ENCODE results near the gene C1QC. TPM values are rescaled to one million over a fixed set of nuclear protein-coding genes. Genes with fewer than 3 reads are reported as not detected.
"Not testable (repeated sequence)": the region's sequence is repeated elsewhere in the genome, so short reads cannot be mapped to it uniquely, and the experiment has no call there.

The C1QC gene
- total RNA-seq, 1 donor from 2014 or later = not detected

DNA sequence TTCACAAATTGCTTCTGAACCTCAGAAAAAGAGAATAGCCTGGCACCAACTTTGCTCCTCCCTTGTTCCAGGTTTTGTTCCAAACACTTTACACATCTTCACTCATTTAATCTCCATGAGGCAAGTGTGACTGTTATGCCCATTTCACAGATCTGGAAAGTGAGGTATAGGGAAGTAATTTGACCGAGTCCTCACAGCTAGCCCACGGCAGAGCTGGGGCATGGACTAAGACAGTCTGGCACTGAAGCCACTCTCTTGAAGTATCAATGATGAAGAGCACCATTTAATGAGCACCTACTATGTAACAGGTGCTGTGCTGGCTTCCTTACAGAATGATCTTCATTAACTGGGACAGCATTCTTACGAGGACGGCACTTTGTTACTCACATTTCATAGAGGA lies 28.6 kb downstream of the C1QC start:
- Mint-ChIP-seq H3K27me3 (ENCODE audit: unreplicated experiment) (peaks cover 72% of the 10 kb centered on the region), H3K27ac (ENCODE audit: unreplicated experiment) (no peak overlapping the region), H3K4me1 (ENCODE audit: unreplicated experiment) (peaks cover 2% of the 10 kb centered on the region), H3K9me3 (ENCODE audit: unreplicated experiment) (no peaks in the 10 kb centered on the region), H3K36me3 (ENCODE audit: unreplicated experiment) (no peaks in the 10 kb centered on the region), H3K4me3 (ENCODE audit: unreplicated experiment) (no peak overlapping the region)
- DNase-seq (ENCODE audit: extremely low spot score, unreplicated experiment) = no peak
- TF ChIP-seq, protein P1, sequence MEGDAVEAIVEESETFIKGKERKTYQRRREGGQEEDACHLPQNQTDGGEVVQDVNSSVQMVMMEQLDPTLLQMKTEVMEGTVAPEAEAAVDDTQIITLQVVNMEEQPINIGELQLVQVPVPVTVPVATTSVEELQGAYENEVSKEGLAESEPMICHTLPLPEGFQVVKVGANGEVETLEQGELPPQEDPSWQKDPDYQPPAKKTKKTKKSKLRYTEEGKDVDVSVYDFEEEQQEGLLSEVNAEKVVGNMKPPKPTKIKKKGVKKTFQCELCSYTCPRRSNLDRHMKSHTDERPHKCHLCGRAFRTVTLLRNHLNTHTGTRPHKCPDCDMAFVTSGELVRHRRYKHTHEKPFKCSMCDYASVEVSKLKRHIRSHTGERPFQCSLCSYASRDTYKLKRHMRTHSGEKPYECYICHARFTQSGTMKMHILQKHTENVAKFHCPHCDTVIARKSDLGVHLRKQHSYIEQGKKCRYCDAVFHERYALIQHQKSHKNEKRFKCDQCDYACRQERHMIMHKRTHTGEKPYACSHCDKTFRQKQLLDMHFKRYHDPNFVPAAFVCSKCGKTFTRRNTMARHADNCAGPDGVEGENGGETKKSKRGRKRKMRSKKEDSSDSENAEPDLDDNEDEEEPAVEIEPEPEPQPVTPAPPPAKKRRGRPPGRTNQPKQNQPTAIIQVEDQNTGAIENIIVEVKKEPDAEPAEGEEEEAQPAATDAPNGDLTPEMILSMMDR (IDR thresholded peaks at IDR 0.05) = no peak

DNA sequence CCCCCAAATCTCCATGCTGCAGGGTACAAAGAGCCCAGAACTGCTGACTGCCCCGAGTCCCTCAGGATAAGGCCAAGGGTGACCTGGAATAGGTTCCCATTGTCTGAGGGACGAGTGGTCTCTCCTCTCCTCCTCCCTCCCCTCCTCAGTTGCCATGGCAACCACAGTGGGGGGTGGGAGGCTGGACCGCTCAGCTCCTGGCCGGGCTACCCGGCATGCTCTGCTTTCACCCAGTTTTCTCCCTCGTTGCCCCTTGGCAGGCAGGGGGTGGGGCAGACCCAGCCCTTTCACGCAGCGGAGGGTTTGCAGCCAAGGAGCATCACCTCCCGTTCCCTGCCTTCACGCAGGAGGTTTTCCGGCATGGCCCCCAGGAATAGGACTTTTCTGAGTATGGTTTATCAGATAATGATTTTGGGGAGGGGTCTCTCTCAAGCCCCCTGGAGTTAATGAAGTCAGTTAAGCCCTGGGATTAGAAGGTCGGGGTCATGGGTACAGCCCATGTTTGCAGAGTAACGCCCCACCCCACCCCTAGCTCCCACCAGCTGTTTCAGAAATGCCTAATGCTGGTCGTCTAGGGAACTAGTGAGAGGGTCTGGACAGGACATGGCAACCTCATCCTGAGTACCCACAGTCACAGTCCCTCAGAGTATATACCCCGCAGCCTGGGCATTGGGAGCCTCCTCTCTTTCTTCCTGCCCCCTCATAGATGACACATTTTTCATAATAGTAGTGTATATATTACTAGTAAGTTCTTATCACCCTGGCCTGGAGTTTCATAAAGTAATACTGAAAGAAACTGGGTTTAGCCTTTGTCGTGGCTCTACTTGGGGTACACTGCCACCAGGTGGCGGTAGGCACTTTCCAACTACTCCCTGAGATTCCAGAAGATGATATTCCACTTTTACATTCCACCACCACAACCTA lies 30.3 kb downstream of the C1QC start:
- H3K9me3 Mint-ChIP-seq (ENCODE audit: unreplicated experiment) = no peaks in the 10 kb centered on the region

DNA sequence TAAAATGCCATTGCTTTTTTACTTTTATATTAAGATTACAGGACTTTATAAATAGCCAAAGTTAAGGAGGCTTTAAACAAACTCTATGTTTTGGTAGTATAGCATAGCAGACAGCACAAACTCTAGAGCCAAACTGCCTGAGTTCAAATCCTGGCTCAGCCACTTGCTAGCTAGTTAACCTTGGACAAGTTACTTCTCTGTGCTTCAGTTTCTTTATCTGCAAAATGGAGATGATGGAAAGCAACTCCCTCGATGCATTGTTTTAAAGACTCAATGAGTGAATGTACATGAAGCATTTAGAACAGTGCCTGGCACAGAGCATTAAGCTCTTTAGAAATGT lies 30.9 kb downstream of the C1QC start:
- H3K27ac Mint-ChIP-seq (ENCODE audit: unreplicated experiment) = no peak overlapping the region
- H3K27me3 Mint-ChIP-seq (ENCODE audit: unreplicated experiment) = peaks cover 50% of the 10 kb centered on the region
- no peaks in the 10 kb centered on the region for H3K36me3 Mint-ChIP-seq (ENCODE audit: unreplicated experiment)
- no peak for DNase-seq (ENCODE audit: extremely low spot score, unreplicated experiment)
- H3K4me3 Mint-ChIP-seq (ENCODE audit: unreplicated experiment) = no peak overlapping the region
- no peaks in the 10 kb centered on the region for H3K9me3 Mint-ChIP-seq (ENCODE audit: unreplicated experiment)
- TF ChIP-seq, protein P1 (IDR thresholded peaks at IDR 0.05) = no peak
- H3K4me1 Mint-ChIP-seq (ENCODE audit: unreplicated experiment) = peaks cover 2% of the 10 kb centered on the region

More for the DNA sequence above, 30.3 kb downstream of the C1QC start:
- H3K27me3 Mint-ChIP-seq (ENCODE audit: unreplicated experiment) = peaks cover 55% of the 10 kb centered on the region
- H3K4me1 Mint-ChIP-seq (ENCODE audit: unreplicated experiment) = peaks cover 2% of the 10 kb centered on the region
- H3K36me3 Mint-ChIP-seq (ENCODE audit: unreplicated experiment) = no peaks in the 10 kb centered on the region
- no peak overlapping the region for H3K27ac Mint-ChIP-seq (ENCODE audit: unreplicated experiment)
- TF ChIP-seq, protein P1 (IDR thresholded peaks at IDR 0.05) = peak; percentile 89
- no peak overlapping the region for H3K4me3 Mint-ChIP-seq (ENCODE audit: unreplicated experiment)
- DNase-seq (ENCODE audit: extremely low spot score, unreplicated experiment) = no peak

DNA sequence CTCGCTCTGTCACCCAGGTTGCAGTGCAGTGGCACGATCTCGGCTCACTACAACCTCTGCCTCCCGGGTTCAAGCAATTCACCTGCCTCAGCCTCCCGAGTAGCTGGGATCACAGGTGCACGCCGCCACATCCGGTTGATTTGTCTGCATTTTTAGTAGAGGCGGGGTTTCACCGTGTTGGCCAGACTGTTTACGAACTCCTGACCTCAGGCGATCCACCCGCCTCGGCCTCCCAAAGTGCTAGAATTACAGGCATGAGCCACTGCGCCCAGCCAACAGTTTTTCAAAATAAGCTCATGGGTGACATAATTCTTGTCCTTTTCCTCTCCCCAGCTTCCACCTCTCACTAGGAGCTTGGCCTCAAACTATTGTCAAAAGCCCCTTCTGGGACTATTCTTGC lies 32.7 kb downstream of the C1QC start:
- H3K27ac Mint-ChIP-seq (ENCODE audit: unreplicated experiment); H3K4me3 Mint-ChIP-seq (ENCODE audit: unreplicated experiment); H3K4me1 Mint-ChIP-seq (ENCODE audit: unreplicated experiment); DNase-seq (ENCODE audit: extremely low spot score, unreplicated experiment); H3K9me3 Mint-ChIP-seq (ENCODE audit: unreplicated experiment); H3K36me3 Mint-ChIP-seq (ENCODE audit: unreplicated experiment): not testable (repeated sequence)
- peaks cover 35% of the 10 kb centered on the region for H3K27me3 Mint-ChIP-seq (ENCODE audit: unreplicated experiment)

DNA sequence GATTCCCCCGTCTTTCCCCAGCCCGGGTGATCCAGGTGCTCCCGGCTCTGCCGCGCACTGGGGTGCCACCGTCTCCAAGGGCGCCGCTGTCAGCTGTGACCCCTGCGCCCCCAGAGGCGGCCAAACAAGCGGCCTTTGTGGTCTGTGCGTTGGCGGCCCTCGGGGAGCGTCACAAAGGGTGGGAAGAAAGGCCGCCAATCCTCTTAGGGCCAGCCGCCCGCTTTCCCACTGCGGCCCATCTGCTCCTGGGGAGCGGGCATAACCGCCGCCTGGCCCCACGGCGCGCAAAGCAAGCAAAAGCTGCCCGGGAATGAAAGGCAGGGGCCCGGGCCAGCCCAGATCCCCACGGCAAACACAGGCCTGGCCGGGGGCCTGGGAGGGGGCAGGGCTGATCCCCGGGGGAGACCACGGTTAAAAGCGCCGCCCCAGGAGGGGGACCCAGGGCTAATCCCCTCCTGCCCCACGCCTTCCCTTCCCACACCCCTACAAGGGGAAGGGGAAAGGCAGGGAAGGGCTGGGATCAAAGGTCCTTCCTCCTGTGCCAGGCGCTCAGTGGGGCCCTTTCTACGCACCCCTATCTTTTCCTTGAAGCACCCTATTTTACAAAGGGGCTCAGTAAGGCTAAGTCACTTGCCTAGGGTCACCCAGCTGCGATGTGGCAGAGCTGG lies 33.6 kb downstream of the C1QC start:
- TF ChIP-seq, protein P1 (IDR thresholded peaks at IDR 0.05) = no peak
- no peak for DNase-seq (ENCODE audit: extremely low spot score, unreplicated experiment)
- H3K36me3 Mint-ChIP-seq (ENCODE audit: unreplicated experiment) = no peaks in the 10 kb centered on the region
- peaks cover 2% of the 10 kb centered on the region for H3K4me1 Mint-ChIP-seq (ENCODE audit: unreplicated experiment)
- H3K4me3 Mint-ChIP-seq (ENCODE audit: unreplicated experiment) = no peak overlapping the region
- no peaks in the 10 kb centered on the region for H3K9me3 Mint-ChIP-seq (ENCODE audit: unreplicated experiment)
- peaks cover 30% of the 10 kb centered on the region for H3K27me3 Mint-ChIP-seq (ENCODE audit: unreplicated experiment)
- H3K27ac Mint-ChIP-seq (ENCODE audit: unreplicated experiment) = no peak overlapping the region
